ENCODE measurements around the gene IFRD2.

- TF ChIP-seq POLR2AphosphoS5 (IDR thresholded peaks at IDR 0.05; ENCODE audit: borderline replicate concordance, low read depth, low read length) = no peak
- TF ChIP-seq EZH2 (IDR thresholded peaks at IDR 0.05) = no peak
- no peak for TF ChIP-seq FOXP2 (optimal IDR thresholded peaks at IDR 0.05; ENCODE audit: control extremely low read depth, extremely low read length, insufficient read depth)
These were observed 24.8 kb downstream of the IFRD2 start for GRCh38 chr3:50267280-50267913.
